ENCODE measurements around the gene IPO13. TPM values are rescaled to one million over a fixed set of nuclear protein-coding genes. Genes with fewer than 3 reads are reported as not detected.
A peak's percentile ranks its signal among the peaks of the same experiment; 100 is the strongest.

Gene IPO13
- total RNA-seq, 2 experiments from 2014 or later: 6.3 to 7.4 TPM

DNA sequence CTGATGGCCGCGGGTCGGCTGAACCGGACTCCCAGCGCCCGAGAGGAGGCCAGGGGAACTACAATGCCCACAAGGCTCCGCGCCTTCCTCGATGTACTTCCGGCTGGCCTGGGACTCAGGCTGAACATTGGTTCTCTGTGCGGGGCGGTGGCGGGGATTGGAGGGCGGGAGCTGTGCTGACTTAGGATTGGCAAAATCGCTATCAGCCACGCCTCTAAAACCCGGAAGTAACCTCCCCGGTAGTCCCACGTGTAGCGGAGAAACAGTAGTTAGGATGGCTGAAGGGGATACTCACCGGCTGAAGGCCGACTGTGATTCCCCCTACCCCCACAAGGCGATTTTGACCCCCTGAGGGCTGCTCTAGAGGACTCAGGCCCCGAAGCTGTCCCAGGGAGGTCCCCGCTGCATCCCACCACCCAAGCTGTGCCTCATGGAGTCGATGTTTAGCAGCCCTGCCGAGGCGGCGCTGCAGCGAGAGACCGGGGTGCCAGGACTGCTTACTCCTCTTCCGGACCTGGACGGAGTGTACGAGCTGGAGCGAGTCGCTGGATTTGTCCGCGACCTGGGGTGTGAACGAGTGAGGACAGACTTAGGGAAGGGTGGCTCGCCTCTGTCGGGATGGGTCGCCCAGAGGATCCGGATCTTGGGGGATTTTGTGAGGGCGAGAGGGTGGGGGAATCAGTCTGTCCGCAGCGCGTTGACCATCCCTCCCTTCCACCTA lies 23.2 kb downstream of the IPO13 start, which contains the start of gene DPH2:
DPH2 (plus strand) TSS at position 265 of the 721 bp plus-strand sequence; CDS start at position 431, 166 bp downstream.
- H3K27ac Mint-ChIP-seq: peak within 1 kb of the TSS; percentile 74
- Histone ChIP-seq H3K36me3 (ENCODE audit: insufficient read depth, low read length) (peaks cover 15% of the 10 kb centered on the region), H3K9me3 (ENCODE audit: control insufficient read depth in 1 of 2, insufficient read depth in 1 of 2, low read length in 2 of 2) (no peaks in the 10 kb centered on the region), H3K4me1 (ENCODE audit: insufficient read depth, low read length) (peaks cover 35% of the 10 kb centered on the region), H3K27ac (ENCODE audit: low read depth in 1 of 2, low read length in 2 of 2) (peak within 1 kb of the TSS; percentile 3 to 39), H3K4me3 (ENCODE audit: low read length) (peak within 1 kb of the TSS; percentile 87), H3K27me3 (ENCODE audit: control insufficient read depth in 1 of 2, insufficient read depth in 2 of 2, low read length in 2 of 2) (no peaks in the 10 kb centered on the region)
- DNase-seq (peak; percentile 88 to 98 (median 94)), ATAC-seq (ENCODE audit: poor library complexity) (peak; percentile 87)
- POLR2A ChIA-PET: interaction anchor here (0.6 to 1.4 kb wide), 5 partner anchors 19 to 243 kb away, joined by 3 to 7 read pairs (median 4); partner anchors contain the start of genes DMAP1 and IPO13
- CTCF ChIA-PET: interaction anchor here (1.6 kb wide), 1 partner anchor 23 kb away, joined by 4 read pairs; the partner anchor contains the start of gene IPO13
- TF ChIP-seq, protein P1, sequence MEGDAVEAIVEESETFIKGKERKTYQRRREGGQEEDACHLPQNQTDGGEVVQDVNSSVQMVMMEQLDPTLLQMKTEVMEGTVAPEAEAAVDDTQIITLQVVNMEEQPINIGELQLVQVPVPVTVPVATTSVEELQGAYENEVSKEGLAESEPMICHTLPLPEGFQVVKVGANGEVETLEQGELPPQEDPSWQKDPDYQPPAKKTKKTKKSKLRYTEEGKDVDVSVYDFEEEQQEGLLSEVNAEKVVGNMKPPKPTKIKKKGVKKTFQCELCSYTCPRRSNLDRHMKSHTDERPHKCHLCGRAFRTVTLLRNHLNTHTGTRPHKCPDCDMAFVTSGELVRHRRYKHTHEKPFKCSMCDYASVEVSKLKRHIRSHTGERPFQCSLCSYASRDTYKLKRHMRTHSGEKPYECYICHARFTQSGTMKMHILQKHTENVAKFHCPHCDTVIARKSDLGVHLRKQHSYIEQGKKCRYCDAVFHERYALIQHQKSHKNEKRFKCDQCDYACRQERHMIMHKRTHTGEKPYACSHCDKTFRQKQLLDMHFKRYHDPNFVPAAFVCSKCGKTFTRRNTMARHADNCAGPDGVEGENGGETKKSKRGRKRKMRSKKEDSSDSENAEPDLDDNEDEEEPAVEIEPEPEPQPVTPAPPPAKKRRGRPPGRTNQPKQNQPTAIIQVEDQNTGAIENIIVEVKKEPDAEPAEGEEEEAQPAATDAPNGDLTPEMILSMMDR (IDR thresholded peaks at IDR 0.05): no peak
- intact Hi-C loops (cut with DNase I, micrococcal nuclease): loop anchor here (1.0 to 10.0 kb wide), 4 partner anchors 24 to 795 kb away; partner anchors contain the start of genes CDC20 (in 1 of the 2), CFAP57 (in 1 of the 2), EBNA1BP2 (in 1 of the 2) and ERI3 (in 1 of the 2)
- no peaks in the 10 kb centered on the region for H3K27me3 Mint-ChIP-seq
- H3K36me3 Mint-ChIP-seq (ENCODE audit: low read depth): peaks cover 20% of the 10 kb centered on the region
- peak within 1 kb of the TSS; percentile 90 for H3K4me3 Mint-ChIP-seq
- H3K9me3 Mint-ChIP-seq: no peaks in the 10 kb centered on the region
- peaks cover 40% of the 10 kb centered on the region for H3K4me1 Mint-ChIP-seq (ENCODE audit: low read depth)

DNA sequence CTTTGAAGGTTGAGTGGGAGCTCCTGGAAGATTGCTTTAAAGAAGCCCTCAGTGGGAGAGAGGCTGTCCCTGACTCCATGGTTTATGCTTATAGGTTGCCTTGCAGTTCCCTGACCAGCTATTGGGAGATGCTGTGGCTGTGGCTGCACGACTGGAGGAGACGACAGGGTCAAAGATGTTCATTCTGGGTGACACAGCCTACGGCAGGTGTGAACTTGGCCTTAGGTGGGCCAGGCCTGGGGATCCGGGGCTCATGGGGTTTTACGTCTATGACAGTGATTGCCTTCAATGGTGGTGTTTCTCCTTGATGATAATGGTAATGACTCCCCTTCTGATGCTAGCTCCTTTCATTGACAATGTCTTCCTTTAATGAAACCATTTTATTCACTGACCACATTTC lies 23.8 kb downstream of the IPO13 start:
- H3K9me3 ChIP-seq (ENCODE audit: control insufficient read depth in 1 of 2, insufficient read depth in 1 of 2, low read length in 2 of 2): no peaks in the 10 kb centered on the region
- H3K4me3 Mint-ChIP-seq: peak overlapping the region; percentile 90
- intact Hi-C loops (cut with DNase I, micrococcal nuclease): loop anchor here in 1 of 2 experiments (10.0 kb wide), 3 partner anchors 384 to 796 kb away; partner anchors contain the start of genes CDC20, CFAP57, EBNA1BP2 and ERI3
- peak overlapping the region; percentile 74 for H3K27ac Mint-ChIP-seq
- no peaks in the 10 kb centered on the region for H3K27me3 ChIP-seq (ENCODE audit: control insufficient read depth in 1 of 2, insufficient read depth in 2 of 2, low read length in 2 of 2)
- peak overlapping the region; percentile 87 for H3K4me3 ChIP-seq (ENCODE audit: low read length)
- POLR2A ChIA-PET: interaction anchor here (1.1 kb wide), 1 partner anchor 36 kb away, joined by 4 read pairs; no protein-coding TSS in a partner anchor
- peaks cover 38% of the 10 kb centered on the region for H3K4me1 ChIP-seq (ENCODE audit: insufficient read depth, low read length)
- peak overlapping the region; percentile 3 to 39 for H3K27ac ChIP-seq (ENCODE audit: low read depth in 1 of 2, low read length in 2 of 2)
- peaks cover 15% of the 10 kb centered on the region for H3K36me3 ChIP-seq (ENCODE audit: insufficient read depth, low read length)
- CTCF ChIA-PET: interaction anchor here (1.6 kb wide), 1 partner anchor 24 kb away, joined by 4 read pairs; the partner anchor contains the start of gene IPO13
- DNase-seq (no peak), ATAC-seq (ENCODE audit: poor library complexity) (no peak)
- H3K4me1 Mint-ChIP-seq (ENCODE audit: low read depth): peaks cover 41% of the 10 kb centered on the region
- H3K36me3 Mint-ChIP-seq (ENCODE audit: low read depth): peaks cover 22% of the 10 kb centered on the region
- no peaks in the 10 kb centered on the region for H3K9me3 Mint-ChIP-seq
- TF ChIP-seq, protein P1 (IDR thresholded peaks at IDR 0.05): no peak
- H3K27me3 Mint-ChIP-seq: no peaks in the 10 kb centered on the region

DNA sequence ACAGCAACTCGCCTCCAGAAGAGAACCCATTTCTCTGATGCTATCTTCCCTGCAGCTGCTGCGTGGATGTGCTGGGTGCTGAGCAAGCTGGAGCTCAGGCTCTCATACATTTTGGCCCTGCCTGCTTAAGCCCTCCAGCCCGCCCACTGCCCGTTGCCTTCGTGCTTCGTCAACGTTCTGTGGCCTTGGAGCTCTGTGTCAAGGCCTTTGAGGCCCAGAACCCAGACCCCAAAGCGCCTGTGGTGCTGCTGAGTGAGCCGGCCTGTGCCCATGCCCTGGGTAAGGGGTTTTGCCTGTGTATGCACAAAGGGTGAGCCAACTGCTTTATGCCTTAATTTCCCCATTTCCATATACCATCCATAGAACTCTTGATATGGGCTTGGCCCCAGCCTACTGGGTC lies 24.2 kb downstream of the IPO13 start:
- H3K36me3 ChIP-seq (ENCODE audit: insufficient read depth, low read length): peaks cover 15% of the 10 kb centered on the region
- intact Hi-C loops (cut with DNase I, micrococcal nuclease): loop anchor here in 1 of 2 experiments (10.0 kb wide), 3 partner anchors 384 to 796 kb away; partner anchors contain the start of genes CDC20, CFAP57, EBNA1BP2 and ERI3
- Mint-ChIP-seq H3K27me3 (no peaks in the 10 kb centered on the region), H3K4me3 (peak overlapping the region; percentile 90), H3K36me3 (ENCODE audit: low read depth) (peaks cover 26% of the 10 kb centered on the region), H3K4me1 (ENCODE audit: low read depth) (peaks cover 45% of the 10 kb centered on the region), H3K27ac (no peak overlapping the region), H3K9me3 (no peaks in the 10 kb centered on the region)
- H3K4me1 ChIP-seq (ENCODE audit: insufficient read depth, low read length): peaks cover 42% of the 10 kb centered on the region
- H3K4me3 ChIP-seq (ENCODE audit: low read length): peak overlapping the region; percentile 87
- H3K9me3 ChIP-seq (ENCODE audit: control insufficient read depth in 1 of 2, insufficient read depth in 1 of 2, low read length in 2 of 2): no peaks in the 10 kb centered on the region
- TF ChIP-seq, protein P1 (IDR thresholded peaks at IDR 0.05): no peak
- no peak for ATAC-seq (ENCODE audit: poor library complexity)
- no peak for DNase-seq
- no peak overlapping the region for H3K27ac ChIP-seq (ENCODE audit: low read depth in 1 of 2, low read length in 2 of 2)
- no peaks in the 10 kb centered on the region for H3K27me3 ChIP-seq (ENCODE audit: control insufficient read depth in 1 of 2, insufficient read depth in 2 of 2, low read length in 2 of 2)
- POLR2A ChIA-PET: no interaction called here
- CTCF ChIA-PET: interaction anchor here (1.6 kb wide), 1 partner anchor 24 kb away, joined by 4 read pairs; the partner anchor contains the start of gene IPO13

Measured in CD4-positive, alpha-beta T cell (primary cell).